Spleen (tissue), 7 donors: ENCODE measurements around the gene SELENOH.
"Not testable (repeated sequence)": the region's sequence is repeated elsewhere in the genome, so short reads cannot be mapped to it uniquely, and the experiment has no call there.

Experiments used
- CTCF ChIP-seq, 11 experiments: fragments of 200-600 bp in 7 of 11; fragments of 450-650 bp in 4 of 11; sonication (generic) in 4 of 11; IDR thresholded peaks in 8 of 11; conservative IDR thresholded peaks in 3 of 11; 1 replicate in 7 of 11; 2 replicates in 4 of 11; pipeline versions ENCODE4 v1.4.0 to v1.8.0; 2016 to 2021; ENCODE audit warnings: antibody characterized with exemption in 11 of 11, inconsistent platforms in 4 of 11, mild to moderate bottlenecking in 1 of 11
- POLR2A ChIP-seq, 3 donors: fragments of 450-650 bp; IDR thresholded peaks; one replicate each; pipeline ENCODE4 v1.5.1; 2017; ENCODE audit warnings: antibody characterized with exemption in 3 of 3, mild to moderate bottlenecking in 1 of 3
- donor health status: DM: no; HTN: no; CAD: no; lungs with moderate emphysema.
- donor health status: DM: no; HTN: no; CAD: no.
- donor health status: DM: no; HTN: no; CAD: no.

- TF ChIP-seq CTCF (IDR thresholded peaks at IDR 0.05 in 8 of 11, conservative IDR thresholded peaks at IDR 0.05 in 3 of 11); POLR2A (IDR thresholded peaks at IDR 0.05): not testable (repeated sequence)
These were observed 24.6 kb upstream of the SELENOH start for GRCh38 chr11:57716726-57717125.
